Measurements from ENCODE around the gene CIZ1.

DNA sequence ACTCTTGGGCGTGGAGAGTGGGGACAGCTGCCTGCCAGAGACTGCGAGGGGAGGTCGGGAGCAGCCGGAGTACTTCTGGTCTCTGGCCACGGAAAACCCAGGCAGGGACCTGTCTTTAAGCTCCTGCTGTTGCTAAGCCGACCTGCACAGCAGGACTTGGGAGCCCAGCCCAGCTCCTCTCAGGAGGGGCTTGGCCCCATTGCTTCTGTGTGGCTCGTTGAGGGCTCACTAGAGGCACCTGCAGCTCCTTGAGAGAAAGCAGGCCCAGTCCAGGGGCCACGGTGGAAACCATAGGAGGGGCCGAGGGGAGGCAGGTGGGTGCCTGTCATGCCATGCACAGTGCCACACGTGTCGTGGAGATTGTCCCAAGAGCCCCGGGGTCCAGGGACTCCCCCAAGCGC is 45.4 kb downstream of the CIZ1 start:
- TF ChIP-seq CLOCK (CRISPR knock-in tag; IDR thresholded peaks at IDR 0.05; ENCODE audit: borderline replicate concordance), result no peak
- TF ChIP-seq ZNF644 (tag; IDR thresholded peaks at IDR 0.05; ENCODE audit: low read depth), result no peak
- TF ChIP-seq TAF1 (IDR thresholded peaks at IDR 0.05; ENCODE audit: control insufficient read depth, extremely low read depth, insufficient read depth, low read length, severe bottlenecking), result no peak
- no peak for TF ChIP-seq EP300 (IDR thresholded peaks at IDR 0.05; ENCODE audit: low read length)
- TF ChIP-seq ZNF311 (CRISPR knock-in tag; IDR thresholded peaks at IDR 0.05), result no peak
- TF ChIP-seq SREBF2 (CRISPR knock-in tag; IDR thresholded peaks at IDR 0.05), result no peak
- TF ChIP-seq NEUROD1 (IDR thresholded peaks at IDR 0.05; ENCODE audit: borderline replicate concordance, low read depth, low read length, partially characterized antibody), result no peak
- TF ChIP-seq ZBTB7A (IDR thresholded peaks at IDR 0.05; ENCODE audit: borderline replicate concordance, control insufficient read depth, low read depth, low read length), result no peak
- no peak for TF ChIP-seq CHCHD3 (CRISPR knock-in tag; IDR thresholded peaks at IDR 0.05)
- no peak for TF ChIP-seq SFPQ (IDR thresholded peaks at IDR 0.05; ENCODE audit: low read depth, low read length)
- no peak for TF ChIP-seq CBFA2T2 (conservative IDR thresholded peaks at IDR 0.05)
- no peak for TF ChIP-seq ZNF347 (CRISPR knock-in tag; IDR thresholded peaks at IDR 0.05; ENCODE audit: low read depth)
- TF ChIP-seq ZBTB1 (CRISPR knock-in tag; IDR thresholded peaks at IDR 0.05; ENCODE audit: borderline replicate concordance, low read depth), result no peak
- TF ChIP-seq, protein P1, sequence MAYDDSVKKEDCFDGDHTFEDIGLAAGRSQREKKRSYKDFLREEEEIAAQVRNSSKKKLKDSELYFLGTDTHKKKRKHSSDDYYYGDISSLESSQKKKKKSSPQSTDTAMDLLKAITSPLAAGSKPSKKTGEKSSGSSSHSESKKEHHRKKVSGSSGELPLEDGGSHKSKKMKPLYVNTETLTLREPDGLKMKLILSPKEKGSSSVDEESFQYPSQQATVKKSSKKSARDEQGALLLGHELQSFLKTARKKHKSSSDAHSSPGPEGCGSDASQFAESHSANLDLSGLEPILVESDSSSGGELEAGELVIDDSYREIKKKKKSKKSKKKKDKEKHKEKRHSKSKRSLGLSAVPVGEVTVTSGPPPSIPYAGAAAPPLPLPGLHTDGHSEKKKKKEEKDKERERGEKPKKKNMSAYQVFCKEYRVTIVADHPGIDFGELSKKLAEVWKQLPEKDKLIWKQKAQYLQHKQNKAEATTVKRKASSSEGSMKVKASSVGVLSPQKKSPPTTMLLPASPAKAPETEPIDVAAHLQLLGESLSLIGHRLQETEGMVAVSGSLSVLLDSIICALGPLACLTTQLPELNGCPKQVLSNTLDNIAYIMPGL (CRISPR knock-in tag; IDR thresholded peaks at IDR 0.05), result no peak

All from K562 (cell line).